Fibroblast of lung (primary cell): ENCODE measurements around the gene PNPLA7.
"Not testable (repeated sequence)": the region's sequence is repeated elsewhere in the genome, so short reads cannot be mapped to it uniquely, and the experiment has no call there.

Experiments
- CTCF ChIP-seq, 2 donors: IDR thresholded peaks in 1 of 2; conservative IDR thresholded peaks in 1 of 2; 1 replicate in 1 of 2; 2 replicates in 1 of 2; pipeline ENCODE4 v1.5.1; 2011 to 2012; ENCODE audit warnings: low read length in 2 of 2, control low read depth in 1 of 2, inconsistent platforms in 1 of 2, low read depth in 1 of 2, mild to moderate bottlenecking in 1 of 2
- EZH2 ChIP-seq: IDR thresholded peaks from 2 replicates; pipeline ENCODE4 v1.5.1; 2012; ENCODE audit warnings: low read length, control low read depth, mild to moderate bottlenecking; ENCODE audit errors: missing control alignments

- TF ChIP-seq CTCF (conservative IDR thresholded peaks at IDR 0.05 in 1 of 2, IDR thresholded peaks at IDR 0.05 in 1 of 2; ENCODE audit: low read depth in 1 of 2, low read length in 2 of 2); EZH2: not testable (repeated sequence)
Observed at GRCh38 chr9:137596577-137596976, 46.4 kb upstream of the PNPLA7 start.
